DMS153 treated with DMSO at 0.1 percent for 48 hours (cell line): ENCODE results near the gene AFMID.
"Not testable (repeated sequence)": the region's sequence is repeated elsewhere in the genome, so short reads cannot be mapped to it uniquely, and the experiment has no call there.

ENCODE experiments used
- DNase-seq: peaks from one replicate; lab custom pipeline; 2025; ENCODE audit not compliant: unreplicated experiment; lab: John Stamatoyannopoulos, UW

AFMID gene

DNA sequence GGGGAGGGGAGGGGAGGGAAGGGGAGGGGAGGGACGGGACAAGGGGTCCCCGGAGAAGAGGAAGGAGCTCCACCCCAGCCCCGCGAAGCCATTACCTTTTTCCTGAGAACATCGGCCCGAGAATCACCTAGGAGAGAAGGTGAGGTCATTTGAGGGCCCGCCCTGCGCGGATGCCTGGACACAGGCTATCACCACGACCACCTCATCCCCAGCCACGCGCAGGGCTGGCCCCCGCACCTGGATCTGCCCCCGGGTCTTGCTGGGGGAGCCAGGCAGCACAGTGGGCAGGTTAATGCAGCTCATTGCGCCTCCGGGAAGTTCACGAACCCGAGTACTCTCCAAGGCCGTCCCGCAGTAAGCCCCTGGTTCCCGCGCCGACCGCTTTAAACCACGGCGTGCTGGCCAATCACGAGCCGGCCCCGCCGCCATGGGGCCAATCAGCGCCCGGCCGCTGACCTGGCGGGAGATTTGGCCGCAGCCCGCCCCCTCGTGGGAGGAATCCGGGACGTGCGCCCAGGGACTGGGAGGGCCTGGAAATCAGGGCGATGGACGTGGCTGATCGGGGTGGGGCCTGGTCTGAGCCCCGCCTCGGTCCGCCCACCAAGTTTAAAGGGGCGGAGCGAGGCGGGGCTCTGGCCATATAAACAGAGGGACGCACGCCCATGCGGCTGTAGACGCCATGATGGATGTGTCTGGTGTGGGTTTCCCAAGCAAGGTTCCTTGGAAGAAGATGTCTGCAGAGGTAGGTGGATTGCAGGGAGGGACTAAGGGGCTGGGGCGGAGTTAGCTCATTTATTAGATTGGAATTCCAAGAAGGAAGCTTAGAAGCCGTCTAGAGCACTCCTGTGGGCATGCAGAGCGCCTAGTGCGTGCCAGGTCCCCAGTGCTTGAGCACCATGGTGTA lies at the start of gene AFMID, which contains the start of gene TK1:
Gene AFMID (plus strand): TSS at position 671 of the 904 bp plus-strand sequence. CDS start 9 bp downstream, at position 680.
Gene TK1 (minus strand): TSS at position 361 of the 904 bp plus-strand sequence. CDS start 58 bp downstream, at position 303.
- DNase-seq: peak; percentile 96

DNA sequence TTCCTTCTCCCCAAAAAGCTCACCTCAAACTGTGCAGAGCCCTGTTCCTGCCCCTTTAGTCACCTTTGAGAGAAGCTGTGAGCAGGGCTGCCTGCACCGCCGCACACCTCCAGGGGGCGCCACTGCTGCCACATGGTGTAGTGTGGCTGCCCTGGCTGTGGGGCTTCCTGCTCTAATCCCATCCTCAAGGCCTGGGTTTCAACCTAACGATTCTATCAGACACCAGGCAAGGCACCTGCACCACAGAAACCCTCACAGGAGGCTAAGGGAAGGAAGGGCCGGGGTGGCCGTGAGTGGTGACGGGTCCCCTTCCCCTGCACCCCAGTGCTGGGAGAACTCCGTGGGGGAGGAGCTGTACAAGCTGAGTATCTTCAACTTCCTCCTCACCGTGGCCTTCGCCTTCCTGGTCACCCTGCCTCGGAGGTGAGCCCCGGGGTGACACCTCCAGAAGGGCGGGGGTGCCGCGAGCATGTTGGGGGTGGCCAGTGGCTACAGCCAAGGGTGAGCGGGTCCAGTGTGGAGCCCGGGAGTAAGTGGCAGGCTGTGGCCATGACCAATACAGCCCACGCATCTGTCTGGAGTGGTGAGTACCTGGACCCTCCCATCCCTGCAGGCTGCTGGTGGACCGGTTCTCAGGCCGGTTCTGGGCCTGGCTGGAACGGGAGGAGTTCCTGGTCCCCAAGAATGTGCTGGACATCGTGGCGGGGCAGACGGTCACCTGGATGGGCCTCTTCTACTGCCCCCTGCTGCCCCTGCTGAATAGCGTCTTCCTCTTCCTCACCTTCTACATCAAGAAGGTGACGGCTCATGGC lies 49.6 kb upstream of the AFMID start:
- no peak for DNase-seq

DNA sequence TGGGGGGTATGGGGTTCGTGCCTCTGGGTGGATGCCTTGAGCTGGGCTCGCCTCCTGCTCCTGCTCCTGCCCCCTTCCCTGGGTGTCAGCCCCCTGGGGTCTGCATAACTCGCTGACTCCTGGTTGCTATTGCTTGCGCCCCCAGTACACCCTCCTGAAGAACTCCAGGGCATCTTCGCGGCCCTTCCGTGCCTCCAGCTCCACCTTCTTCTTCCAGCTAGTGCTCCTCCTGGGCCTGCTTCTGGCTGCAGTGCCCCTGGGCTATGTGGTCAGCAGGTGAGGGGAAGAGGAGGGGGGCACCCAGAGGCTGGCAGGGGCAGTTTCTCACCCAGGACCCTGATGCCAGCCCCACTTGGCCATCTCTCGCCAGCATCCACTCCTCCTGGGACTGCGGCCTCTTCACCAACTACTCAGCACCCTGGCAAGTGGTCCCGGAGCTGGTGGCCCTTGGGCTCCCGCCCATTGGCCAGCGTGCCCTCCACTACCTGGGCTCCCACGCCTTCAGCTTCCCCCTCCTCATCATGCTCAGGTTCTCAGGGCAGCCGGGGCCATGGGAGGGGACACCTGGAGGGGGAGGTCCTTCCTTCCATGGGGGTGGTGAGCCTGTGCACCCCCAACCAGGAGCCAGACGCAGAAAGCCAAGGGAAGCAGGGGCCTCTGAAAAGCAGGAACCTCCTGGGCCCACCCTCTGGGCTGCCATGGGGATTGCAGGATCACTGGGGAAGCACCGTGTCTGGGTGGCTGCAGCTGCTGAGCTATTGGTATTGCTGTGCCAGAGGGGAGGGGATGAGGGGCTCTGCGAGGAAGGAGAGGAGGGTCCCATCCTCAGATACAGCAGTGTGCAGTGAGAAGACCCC lies 48.7 kb upstream of the AFMID start:
- no peak for DNase-seq

DNA sequence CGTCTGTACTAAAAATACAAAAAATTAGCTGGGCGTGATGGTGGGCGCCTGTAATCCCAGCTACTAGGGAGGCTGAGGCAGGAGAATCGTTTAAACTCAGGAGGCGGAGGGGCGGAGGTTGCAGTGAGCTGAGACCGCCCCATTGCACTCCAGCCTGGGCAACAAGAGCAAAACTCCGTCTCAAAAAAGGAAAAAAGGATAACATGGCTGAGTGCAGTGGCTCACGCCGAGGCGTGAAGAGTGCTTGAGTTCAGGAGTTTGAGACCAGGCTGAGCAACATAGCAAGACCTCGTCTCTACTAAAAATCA lies 47.3 kb upstream of the AFMID start:
- DNase-seq: not testable (repeated sequence)

DNA sequence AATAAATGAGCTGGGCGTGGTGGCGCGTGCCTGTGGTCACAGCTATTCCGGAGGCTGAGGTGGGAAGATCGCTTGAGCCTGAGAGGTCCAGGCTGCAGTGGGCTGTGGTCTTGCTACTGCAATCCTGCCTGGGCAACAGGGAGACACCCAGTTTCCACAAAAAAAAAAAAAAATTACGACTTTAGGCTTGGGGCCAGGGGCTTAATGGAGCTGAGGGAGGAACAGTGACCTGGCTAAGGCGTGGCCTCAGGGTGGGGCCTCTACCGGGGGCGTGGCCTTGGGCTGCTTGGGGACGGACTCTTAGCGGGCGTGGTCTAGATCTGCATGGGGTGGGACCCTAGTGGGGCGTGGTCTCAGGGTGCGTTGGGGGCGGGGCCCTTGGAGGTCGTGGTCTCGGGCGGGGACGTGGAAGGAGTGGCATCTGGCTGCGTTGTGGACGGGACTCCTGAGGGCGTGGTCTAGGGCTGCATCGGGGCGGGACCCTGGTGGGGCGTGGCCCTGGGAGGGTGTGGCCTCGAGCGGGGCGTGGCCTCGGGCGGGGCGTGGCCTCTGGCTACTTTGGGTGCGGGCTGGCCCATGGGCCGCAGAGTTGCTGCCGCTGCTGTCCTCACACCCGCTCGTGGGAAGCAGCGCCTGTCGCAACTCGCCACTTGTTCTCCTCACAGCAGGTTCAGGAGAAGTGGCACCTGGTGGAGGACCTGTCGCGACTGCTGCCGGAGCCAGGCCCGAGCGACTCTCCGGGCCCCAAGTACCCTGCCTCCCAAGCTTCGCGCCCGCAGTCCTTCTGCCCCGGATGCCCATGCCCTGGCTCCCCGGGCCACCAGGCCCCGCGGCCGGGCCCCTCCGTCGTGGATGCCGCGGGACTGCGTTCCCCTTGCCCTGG lies 46.8 kb upstream of the AFMID start:
- DNase-seq: peak; percentile 76

DNA sequence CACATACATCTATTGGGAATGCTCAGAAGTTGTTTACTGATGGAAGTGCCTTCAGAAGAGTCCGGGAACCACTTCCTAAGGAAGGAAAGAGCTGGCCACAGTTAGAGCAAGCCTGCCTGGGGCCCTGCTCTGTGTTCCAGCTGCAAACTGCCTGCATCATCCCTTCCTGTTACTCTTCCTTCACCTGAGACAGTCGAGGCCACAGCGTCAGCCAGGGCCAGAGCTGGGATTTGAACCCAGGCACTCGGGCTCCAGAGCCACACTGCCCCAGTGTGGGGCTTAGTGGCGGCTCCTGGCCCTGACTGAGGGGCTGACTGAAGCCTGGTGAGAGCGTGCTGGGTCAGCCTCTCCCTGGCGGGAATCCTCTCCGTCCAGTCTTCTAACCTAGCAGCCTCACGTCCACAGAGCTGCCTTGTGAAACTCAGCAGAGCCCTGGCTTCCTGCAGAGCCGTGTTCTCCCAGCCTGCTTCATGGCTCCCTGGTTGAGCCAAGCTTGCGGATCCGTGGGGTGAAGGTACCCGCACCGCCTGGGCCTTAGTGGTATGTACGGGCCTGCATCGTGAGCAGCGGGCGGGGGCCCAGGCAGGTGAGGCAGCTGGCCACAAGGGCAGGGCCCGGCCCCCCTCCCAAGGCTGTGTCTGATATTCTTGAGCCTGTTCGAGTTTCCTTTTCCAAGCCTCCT lies 45.6 kb upstream of the AFMID start:
- DNase-seq: no peak

DNA sequence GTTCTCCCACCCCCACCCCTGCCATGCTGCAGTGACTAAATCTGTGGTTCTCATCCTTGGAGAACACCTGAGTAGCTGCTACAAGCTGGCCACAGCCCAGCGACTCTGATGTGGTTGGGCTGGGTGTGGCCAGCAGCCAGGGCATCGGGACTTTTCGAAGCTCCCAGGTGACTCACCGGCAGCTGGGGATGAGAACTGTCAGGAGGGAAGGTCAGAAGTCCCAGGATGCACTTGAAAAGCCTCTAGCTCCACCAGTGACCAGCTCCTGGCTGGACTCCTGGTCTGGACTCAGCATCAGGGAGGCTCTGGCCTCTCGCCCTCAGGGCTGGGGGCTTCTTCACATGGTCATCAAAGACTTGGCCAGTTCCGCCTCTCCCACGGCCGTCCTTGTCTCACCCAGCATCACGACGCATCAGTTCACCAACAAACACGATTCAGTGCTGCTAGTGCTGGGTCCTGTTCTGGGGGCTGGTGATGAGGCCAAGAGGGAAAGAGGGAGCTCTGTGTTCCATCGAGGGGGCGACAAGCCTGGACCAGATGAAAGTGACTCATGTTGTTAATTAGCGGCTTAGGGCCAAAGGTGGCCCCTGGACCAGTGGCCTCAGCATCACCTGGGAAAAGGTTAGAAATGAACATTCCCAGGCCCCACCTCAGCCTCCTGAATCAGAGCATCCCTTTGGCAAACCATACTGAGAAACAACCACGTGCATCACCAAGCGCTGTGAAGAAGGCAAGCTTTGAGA lies 44.9 kb upstream of the AFMID start:
- DNase-seq: no peak

DNA sequence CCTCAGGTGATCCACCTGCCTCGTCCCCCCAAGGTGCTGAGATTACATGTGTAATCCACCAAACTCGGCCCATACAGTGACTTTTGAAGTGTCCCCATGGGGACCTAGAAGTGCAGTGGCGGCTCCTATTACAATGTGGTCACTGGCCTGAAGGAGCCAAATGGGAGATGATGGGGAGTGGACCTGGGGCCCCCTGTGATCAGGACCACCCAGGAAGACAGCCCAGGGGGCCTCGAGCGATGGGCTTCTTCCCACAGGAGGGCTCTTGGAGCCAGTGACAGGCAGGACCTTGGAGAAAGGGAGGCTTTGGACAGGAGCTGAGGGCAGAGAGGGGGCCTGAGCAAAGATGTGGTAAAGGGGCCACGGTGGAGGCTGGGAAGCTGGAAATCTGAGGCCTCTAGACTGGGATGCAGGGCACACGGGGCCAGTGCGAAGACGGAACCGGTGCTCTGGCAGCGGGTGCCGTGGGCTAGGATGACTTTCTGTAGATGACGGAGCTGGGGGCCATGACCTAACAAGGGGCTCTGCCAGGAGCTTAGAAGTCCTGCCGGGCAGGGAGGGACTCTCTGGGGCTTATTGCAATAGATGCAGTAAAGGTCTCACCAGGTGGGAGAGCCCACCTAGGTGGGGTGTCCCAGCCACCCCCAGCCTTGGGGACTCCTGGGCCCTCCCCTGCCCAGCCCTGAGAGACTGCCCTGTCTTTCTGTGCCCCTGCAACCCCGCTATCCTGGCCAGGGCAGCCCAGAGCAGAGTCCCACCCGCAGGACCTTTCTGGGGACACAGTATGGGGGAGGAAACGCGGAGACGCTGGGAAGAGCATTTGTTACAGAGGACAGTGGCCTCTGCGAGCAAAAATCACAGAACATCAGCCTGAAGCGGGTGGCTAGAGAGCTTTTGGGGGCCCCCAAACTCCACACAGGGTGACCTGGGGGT lies 43.7 kb upstream of the AFMID start:
- DNase-seq: no peak

DNA sequence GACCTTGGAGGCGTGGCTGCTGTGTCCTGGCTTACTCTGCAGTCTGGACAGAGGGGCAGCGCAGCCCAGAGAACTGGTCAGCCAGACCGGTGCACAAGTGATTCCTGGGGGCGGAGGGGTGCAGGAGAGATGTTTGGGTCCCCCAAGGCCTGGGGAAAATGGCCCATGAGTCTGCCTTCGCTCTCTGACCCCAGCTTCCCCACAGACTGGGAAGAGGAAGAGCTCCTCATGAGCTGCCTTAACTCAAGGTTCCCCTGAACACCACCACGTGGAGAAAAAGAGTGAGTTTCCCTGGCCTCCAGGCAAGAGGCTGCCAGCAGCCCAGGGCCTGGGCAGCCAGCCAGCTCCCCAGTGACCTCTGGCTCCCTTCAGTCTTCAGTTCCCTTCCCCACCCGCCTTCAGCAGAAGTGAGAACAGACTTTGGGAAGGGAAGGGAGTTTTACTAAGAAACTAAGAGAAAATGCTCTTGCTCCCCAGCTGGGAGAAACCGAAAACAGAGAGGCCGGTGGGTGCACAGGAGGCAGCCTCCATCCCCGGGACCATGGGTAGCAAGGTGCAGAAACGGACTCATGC lies 42.9 kb upstream of the AFMID start:
- peak; percentile 13 for DNase-seq

DNA sequence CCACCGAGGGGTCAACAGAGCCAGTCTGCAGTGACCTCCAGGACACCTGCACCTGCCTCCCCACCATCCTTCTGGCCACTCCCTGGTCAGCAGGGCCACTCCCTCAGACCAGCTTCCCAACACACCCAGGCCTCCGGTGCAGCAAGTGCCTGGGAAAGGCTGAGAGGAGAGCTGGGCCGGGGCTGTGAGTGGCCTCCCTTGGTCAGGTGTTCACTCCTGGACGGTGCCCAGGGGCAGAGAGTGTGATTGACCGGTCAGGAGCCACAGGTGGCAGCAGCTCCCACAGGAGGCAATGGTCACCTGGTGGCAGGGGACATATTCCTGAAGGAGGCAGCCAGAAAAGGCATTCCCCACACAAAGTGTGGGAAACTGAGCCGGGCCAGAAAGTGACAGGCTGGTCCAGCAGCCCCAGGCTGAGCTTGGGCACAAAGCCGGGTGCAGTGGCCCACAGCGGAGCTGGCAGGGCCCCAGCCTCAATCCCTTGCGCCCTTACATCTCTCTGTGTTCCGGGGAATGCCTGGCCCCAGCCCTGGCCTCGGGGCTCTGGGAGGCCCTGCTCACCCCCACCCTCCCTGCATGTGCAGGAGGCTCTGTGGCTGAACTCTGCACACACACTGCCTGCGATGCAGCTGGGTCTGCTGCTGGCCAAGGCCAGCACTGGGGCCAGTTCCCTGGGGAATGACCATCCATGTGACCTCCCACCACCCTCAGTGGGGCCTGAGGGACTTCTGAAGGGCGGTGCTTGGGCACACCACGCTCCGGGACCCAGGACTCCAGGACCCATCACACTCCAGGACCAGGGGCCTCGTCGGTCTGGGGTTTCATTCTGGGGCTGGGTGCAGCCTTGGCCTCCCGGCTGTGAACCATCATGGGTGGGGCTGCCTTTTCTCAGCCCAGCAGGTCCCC lies 42.2 kb upstream of the AFMID start:
- DNase-seq: no peak

DNA sequence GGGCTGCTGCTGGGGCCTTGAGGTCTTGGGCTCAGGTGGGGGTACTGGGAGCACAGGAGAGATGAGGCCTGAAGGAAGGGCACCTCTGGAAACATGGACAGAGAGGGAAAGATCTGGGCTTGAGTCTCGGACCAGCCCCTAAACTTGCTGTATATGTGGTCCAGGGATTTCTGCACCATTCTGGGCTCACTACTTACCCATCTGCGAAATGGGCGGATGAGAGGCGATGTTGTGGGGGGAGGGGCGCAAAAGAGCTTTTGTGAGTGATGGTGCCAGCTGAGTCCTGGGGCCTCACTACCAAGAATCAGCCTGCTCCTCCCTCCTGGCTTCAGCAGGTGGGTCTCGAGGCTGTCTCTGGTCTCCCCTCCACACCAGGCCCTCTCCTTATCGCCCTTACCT lies 40.7 kb upstream of the AFMID start:
- no peak for DNase-seq

GRCh38 chr17:78146881-78147280 lies 40.3 kb upstream of the AFMID start:
- no peak for DNase-seq

GRCh38 chr17:78147315-78147998 lies 39.7 kb upstream of the AFMID start:
- DNase-seq: no peak

- no peak for DNase-seq
Measured at GRCh38 chr17:78148286-78149016, 38.7 kb upstream of the AFMID start.

DNA sequence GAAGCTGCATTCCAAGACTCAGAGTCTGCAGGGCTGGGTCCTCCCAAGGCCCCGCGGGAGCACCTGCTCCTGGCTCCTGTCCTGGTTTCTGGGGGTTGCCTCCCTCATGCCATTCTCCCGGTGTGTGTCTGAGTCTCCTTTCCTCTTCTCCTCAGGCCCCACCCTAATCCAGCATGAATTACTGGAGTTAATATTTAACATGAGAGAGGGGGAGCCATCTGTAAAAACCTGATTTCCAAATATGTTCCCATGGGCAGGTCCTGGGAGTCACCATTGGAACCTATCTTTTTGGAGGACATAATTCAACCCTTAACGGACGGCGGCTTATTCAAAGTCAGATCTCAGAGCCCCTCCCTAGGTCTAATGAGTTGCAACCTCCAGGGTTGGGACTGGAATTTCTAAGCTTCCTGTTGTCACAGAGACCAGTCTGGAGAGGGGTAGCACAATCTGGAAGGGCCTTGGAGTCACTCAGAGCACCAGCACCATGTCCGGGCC lies 35.6 kb upstream of the AFMID start:
- DNase-seq: no peak
